ENCODE results near the gene ZNHIT2.

GRCh38 chr11:65119670-65119995 is 2.1 kb upstream of the ZNHIT2 start:
- TF ChIP-seq CTCF (IDR thresholded peaks at IDR 0.05) (no peak), POLR2A (IDR thresholded peaks at IDR 0.05) (no peak)
